Germinal center (tissue), 1 donor: ENCODE results near the gene PASK.

Experiments used
- DNase-seq: peaks from one replicate; pipeline ENCODE4 v3.0.0; 2012; ENCODE audit warnings: mixed read lengths, low spot score

Gene PASK

DNA sequence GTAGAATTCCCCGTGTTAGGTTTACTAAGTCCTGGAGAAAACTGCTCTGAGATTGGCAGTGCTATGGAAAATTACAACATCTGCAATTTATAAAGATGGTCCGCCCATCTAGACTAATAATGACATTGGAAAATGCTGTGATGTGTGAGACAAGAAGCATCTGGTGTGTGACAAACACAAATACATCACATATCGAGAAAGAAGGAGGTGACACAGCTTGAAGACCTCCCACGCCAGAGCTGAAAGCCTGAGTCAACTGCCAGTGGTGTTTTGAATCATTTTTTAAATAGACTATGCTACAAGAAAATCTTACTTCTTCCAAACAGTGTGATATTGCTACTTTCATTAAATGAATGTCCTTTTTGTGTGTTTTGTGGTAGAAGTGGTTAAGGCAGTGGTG is 30.6 kb upstream of the PASK start:
- DNase-seq = no peak

GRCh38 chr2:241178961-241179360 is 29.7 kb upstream of the PASK start:
- DNase-seq = no peak

DNA sequence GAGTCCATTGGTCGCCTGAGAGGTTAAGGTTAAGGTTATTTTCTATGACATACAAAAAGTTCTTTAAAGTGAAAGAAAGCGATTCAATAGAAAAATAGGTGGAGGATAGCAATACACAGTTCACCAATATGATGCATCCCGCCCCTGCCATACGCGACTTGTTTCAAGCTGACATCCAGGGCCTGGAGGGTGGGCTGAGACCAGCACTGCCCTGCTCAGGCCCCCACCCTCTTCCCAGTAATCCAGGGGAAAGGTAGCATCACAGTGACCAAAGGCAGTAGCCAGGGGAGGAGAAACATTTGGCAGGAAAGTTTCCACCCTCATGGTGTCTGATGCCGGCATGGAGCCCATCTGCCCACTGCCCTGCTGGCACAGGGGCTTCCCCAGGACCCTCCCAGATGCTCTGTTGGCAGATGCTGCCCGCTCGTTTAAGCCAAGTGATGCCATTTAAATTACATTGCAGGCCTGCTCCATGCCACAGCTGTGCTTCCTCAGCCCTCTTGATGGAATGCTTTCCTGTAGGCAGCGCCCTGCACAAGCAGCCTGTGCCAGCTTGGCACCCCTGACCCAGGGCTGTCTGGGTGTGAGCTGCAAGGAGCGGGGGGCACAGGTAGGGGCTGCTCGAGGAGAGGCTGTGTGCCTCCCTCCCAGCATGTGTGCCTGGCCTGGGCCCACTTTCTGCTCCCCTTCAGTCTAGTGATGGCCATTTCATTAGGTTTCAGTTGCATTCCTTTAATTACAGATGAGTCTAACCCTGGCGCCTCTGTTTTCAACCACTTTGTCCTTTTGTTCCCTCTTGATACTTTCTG is 28.5 kb upstream of the PASK start:
- no peak for DNase-seq

DNA sequence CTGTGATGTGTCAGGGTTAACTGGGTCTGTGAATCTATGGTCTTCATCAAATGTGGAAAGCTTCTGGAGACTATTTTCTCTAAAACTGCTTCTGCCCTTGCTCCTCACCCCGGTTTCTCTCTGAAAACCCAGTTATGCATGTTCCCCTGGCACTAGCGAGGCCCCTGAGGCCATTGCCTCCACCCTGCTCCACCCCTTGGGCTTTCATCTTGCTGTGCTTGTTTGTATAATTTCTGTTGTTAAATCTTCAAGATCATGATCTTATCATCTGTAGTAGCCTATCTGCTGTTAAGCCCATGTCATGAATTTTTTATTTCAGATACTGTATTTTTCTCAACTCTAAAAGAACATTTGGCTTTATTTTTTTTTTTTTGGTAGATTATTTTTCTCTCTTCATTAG is 24.3 kb upstream of the PASK start:
- no peak for DNase-seq

GRCh38 chr2:241168366-241168765 is 19.1 kb upstream of the PASK start:
- DNase-seq = no peak

GRCh38 chr2:241163601-241164118 is 14.4 kb upstream of the PASK start:
- DNase-seq = no peak

DNA sequence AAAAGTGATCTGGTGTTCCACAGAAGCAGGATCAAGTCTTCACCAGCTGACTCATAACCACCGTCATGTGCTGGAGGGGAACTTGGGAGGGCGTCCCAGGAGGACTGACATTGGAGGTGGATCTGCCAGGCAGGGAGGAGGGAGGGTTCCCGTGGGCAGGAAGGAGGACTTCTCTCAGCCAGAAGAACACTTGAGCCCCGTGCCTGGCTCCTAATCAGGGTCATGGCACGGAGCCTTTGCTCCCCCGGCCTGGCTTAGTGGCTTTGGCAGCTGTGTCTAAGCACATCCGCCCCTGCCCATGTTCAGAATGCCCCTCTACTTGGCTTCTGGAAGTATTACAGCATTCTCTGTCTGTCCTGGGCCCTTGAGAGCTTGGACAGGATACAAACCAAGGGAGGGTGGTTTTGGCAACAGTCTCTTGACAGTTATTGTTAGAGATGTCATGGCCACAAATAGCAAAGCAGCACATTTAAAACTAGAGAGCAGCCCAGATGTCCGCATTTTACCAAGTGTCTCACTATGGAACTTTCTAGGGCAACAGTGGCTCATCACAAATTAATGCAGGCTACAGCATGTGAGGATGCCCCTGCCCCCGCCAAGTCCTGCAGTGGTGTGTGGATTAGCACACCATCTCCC is 12.5 kb upstream of the PASK start:
- no peak for DNase-seq

- no peak for DNase-seq
Measured at GRCh38 chr2:241160318-241160717, 11.0 kb upstream of the PASK start.

DNA sequence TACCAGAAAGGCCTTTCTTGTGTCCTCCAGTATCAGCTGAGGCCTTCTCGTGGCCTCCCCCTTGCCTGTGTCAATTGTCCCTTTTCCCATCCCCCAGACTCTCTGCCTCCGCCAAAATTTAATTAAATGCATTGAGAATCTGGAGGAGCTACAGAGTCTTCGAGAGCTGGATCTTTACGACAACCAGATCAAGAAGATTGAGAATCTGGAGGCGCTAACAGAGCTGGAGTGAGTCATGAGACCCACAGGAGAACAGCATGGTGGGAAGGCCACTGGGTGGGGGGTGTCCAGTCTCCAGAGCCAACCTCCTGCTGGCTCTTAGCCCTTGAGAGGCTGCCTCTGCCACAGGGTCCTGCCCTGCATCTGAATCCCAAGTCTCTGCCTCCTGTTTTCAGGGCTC is 9.8 kb upstream of the PASK start:
- no peak for DNase-seq

DNA sequence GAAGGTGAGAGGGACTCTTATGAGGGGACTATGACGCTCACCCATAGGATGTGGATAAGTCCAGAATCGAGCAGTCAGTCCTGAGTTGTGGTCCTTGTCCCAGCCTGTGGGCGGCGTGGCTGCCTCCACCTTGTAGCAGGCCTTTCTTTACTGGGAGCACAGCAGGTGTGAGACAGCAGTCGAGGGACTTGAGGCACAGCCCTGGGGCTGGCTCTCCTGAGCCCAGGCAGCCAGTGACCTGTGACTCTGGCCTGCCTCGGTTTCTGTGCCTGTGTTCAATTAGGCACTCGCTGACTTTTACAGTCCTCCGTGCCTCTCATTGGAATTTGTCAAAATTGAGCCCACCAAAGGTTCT is 9.3 kb upstream of the PASK start:
- DNase-seq = no peak

DNA sequence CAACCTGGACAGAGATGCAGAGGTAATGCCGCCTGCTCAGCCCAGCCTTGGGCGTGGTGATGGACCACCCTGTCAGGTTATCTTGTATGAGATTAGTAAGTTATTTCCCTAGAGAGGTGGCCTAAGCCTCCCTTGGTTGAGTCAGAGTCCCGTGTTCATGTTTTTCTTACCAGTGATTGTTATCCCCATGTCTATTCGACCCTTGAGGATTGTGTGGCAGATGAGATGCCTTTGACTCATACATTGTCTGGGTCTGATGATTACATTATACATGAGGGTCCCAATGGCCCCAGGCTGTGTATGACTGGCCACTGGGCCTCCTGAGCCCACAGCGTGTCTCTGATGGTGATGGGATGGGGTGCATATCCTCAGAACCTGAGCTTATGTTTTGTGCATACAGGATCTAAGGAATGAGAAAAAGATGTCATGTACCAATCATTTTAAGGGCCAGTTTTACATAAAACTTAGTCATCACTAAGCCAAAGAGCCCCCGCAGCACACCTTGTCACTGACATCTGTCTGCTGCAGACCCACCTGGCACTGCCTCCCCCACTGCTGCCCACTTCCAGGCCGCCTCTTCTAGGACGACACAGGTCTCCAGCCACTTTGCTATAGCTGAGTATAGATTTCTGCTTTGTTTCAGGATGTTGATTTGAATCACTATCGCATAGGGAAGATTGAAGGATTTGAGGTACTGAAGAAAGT is 8.7 kb upstream of the PASK start:
- no peak for DNase-seq

DNA sequence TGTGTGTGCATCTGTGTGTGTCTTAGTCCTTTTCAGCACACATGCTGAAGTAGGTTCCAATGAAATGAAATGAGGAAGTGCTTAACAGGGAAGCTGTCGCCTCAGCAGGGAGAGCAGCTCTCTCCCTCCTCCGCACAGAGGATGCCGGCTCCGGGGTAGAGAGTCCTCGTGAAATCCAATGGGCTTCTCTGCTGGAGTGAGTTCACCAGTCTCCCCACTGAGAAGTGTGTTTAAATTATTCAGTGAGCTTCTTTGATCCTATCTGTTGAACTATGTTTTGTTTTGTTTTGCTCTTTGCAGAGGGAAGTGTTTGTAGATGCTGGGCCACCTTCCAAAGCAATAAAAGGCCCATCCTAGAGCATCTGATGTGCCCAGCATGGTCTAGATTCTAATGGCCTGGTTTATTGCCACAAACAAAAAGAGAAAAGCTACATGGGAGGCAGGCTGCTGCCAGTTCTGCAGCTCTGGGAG is 7.7 kb upstream of the PASK start:
- no peak for DNase-seq

DNA sequence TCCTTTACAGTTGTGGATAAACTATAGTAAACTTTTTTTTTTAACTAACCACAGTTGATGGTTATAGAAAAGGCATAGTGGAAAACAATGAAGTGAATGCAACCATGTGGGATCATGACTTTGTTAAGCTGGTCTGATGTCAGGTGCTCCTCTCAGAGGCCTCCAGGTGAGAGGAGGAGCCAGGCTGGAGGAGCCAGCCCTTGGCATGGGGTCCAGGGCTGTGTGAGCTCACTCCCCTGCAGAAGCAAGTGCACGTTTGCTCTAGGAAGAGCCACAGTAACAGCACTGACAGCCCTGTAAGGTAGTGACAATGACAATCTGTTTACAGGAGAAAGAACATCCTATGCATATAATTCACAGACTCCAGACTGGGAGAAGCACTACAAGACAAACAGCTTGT is 6.7 kb upstream of the PASK start:
- DNase-seq = no peak

GRCh38 chr2:241154915-241155314 is 5.6 kb upstream of the PASK start:
- no peak for DNase-seq

DNA sequence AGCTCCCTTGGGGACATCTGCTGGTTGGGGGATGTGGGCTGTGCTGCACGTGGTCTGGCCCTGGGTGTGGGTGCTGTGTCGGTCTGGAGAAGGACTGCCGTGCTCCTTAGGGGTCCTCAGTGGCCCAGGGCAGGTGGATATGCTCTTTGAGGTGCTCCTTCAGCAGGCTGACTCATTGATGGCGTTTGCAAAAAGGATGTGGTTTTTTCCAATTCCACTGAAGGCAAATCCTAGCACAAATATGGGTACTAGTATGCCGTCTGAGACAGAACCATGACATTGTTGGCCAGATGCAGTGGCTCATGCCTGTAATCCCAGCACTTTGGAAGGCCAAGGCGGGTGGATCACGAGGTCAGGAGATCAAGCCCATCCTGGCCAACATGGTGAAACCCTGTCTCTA is 4.3 kb upstream of the PASK start:
- DNase-seq = no peak

- no peak for DNase-seq
Measured at GRCh38 chr2:241151934-241152660, 2.8 kb upstream of the PASK start.

DNA sequence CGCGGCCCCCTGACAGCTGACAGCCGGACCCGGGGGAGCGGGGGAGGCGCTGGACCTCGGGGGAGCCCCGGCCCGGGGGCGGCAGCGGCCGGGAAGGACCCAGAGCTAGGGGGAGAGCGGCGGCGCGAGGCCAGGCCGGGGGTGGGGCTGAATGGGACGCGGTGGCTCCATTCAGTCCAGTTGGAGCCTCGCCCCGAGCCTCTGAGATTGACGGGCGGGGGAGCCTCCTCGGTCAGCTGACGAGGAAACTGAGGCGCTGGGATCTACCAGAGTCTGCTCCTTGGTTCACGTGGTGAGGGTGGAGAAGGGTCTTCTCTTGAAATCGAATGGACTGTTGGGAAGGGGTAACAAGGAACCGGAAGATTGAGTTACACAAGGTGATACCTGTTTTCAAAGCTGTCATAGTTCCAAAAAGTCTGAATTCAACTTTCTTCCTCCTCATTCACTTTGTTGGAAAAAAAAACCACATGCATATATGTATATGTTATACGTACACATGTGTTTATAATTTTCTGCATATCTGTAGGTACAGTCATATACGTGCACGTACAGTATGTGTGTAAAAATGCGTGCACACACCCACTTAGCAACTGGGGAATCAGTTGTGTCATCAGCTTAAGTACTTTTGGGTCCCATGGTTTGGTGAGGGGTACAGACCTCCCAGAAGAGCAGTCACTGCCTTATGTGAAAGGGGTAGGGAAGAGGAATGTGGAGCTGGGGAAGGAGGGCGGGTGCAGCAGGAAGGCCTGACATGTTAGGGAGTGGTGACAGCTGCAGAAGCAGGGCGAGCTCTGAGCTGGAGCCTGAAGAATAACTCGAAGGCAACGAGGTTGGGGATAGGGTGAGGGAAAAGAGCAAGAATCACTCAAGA is 1.6 kb upstream of the PASK start:
- no peak for DNase-seq

- DNase-seq = peak; percentile 99
Measured at GRCh38 chr2:241149925-241150659, 820 bp upstream of the PASK start, which contains the start of gene PPP1R7. TSS of gene PPP1R7 (plus strand) at chr2:241150467. CDS start at chr2:241150496, 29 bp downstream.

- DNase-seq = no peak
Measured at GRCh38 chr2:241149675-241149924, 328 bp upstream of the PASK start.

- DNase-seq = no peak
Measured at GRCh38 chr2:241148239-241148638, 1.0 kb downstream of the PASK start.

DNA sequence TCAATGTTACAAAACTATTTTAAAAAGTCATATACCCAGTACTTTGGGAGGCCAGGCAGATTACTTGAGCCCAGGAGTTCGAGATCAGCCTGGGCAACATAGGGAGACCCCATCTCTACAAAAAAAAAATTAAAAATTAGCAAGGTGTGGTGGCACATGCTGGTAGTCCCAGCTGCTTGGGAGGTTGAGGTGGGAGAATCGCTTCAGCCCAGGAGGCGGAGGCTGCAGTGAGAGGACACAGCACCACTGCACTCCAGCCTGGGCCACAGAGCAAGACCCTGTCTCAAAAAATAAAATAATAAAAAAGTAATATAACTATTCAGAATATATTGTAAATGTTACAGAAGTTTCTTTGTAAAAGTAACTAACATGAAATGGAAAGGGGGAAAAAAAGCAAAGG is 1.9 kb downstream of the PASK start:
- no peak for DNase-seq
